IMR-90 (cell line): ENCODE data around the gene FAM193A. TPM values are rescaled to one million over a fixed set of nuclear protein-coding genes. Genes with fewer than 3 reads are reported as not detected.

Experiments
- ATAC-seq: fragments of 200-7000 bp; cut with Tn5 transposase; 2 replicates; pipeline ENCODE4 v1.9.1; 2020; ENCODE audit warnings: low read depth, mild to moderate bottlenecking, moderate library complexity
- BruUV-seq: library from RNA; stranded (reverse); fragments of 400-500 nt; replicated peaks from 2 replicates; lab custom pipeline; 2021; lab: Mats Ljungman, UMichigan
- CTCF ChIA-PET: fragments of 300-600 bp; formaldehyde crosslinking; extraction: SDS; loops from one replicate; lab custom pipeline; 2021; ENCODE audit warnings: antibody characterized with exemption; lab: Yijun Ruan, JAX
- POLR2A ChIA-PET: fragments of 300-600 bp; sonication (Branson Sonifier 250); formaldehyde crosslinking; loops from one replicate; lab custom pipeline; 2022; ENCODE audit warnings: antibody characterized with exemption; ENCODE audit not compliant: unreplicated experiment; lab: Charles Lee
- DNase-seq: peaks from one replicate; pipeline ENCODE4 v3.0.0; 2013
- H2AFZ ChIP-seq: replicated peaks from 2 replicates; pipeline ENCODE3; 2013; ENCODE audit warnings: low read length, mild to moderate bottlenecking; ENCODE audit not compliant: poor library complexity
- H2AK5ac ChIP-seq: 2 replicates; pipeline ENCODE4 v1.6.1; 2013; ENCODE audit warnings: low read depth, low read length, inconsistent platforms
- H2AK9ac ChIP-seq: replicated peaks from 2 replicates; pipeline ENCODE3; 2013; ENCODE audit warnings: mild to moderate bottlenecking, low read depth, low read length, moderate library complexity; ENCODE audit not compliant: poor library complexity
- H2BK120ac ChIP-seq: 2 replicates; pipeline ENCODE4 v1.6.1; 2013; ENCODE audit warnings: low read depth, low read length, inconsistent platforms
- H2BK15ac ChIP-seq: 3 replicates; pipeline ENCODE4 v1.6.1; 2013; ENCODE audit warnings: low read depth, low read length, inconsistent platforms
- H2BK20ac ChIP-seq: 2 replicates; pipeline ENCODE4 v1.6.1; 2013; ENCODE audit warnings: low read depth, mild to moderate bottlenecking, inconsistent platforms, low read length, moderate library complexity
- H2BK5ac ChIP-seq: 2 replicates; pipeline ENCODE4 v1.6.1; 2013; ENCODE audit warnings: mild to moderate bottlenecking, low read depth, low read length, inconsistent platforms; ENCODE audit not compliant: poor library complexity, severe bottlenecking
- H3K14ac ChIP-seq: replicated peaks from 2 replicates; pipeline ENCODE4 v1.6.1; 2013; ENCODE audit warnings: low read depth, low read length, inconsistent platforms
- H3K18ac ChIP-seq: 2 replicates; pipeline ENCODE4 v1.6.1; 2013; ENCODE audit warnings: low read depth, low read length, control low read depth
- H3K23ac ChIP-seq: 2 replicates; pipeline ENCODE4 v1.6.1; 2013; ENCODE audit warnings: low read depth, low read length, inconsistent platforms
- H3K27ac ChIP-seq: 2 replicates; pipeline ENCODE4 v1.5.1; 2013; ENCODE audit warnings: mild to moderate bottlenecking, control low read depth, low read length; ENCODE audit not compliant: insufficient read depth
- H3K27me3 ChIP-seq: 2 replicates; pipeline ENCODE4 v1.6.1; 2013; ENCODE audit warnings: low read length; ENCODE audit not compliant: control insufficient read depth, insufficient read depth
- H3K36me3 ChIP-seq: 2 replicates; pipeline ENCODE4 v1.6.1; 2013; ENCODE audit warnings: low read length, mixed read lengths; ENCODE audit not compliant: control insufficient read depth, insufficient read depth
- H3K4ac ChIP-seq: 2 replicates; pipeline ENCODE4 v1.6.1; 2013; ENCODE audit warnings: low read depth, low read length, inconsistent platforms
- H3K4me1 ChIP-seq: 2 replicates; pipeline ENCODE4 v1.6.1; 2013; ENCODE audit warnings: low read length, mixed read lengths; ENCODE audit not compliant: control insufficient read depth, insufficient read depth
- H3K4me2 ChIP-seq: 2 replicates; pipeline ENCODE4 v1.6.1; 2013; ENCODE audit warnings: low read depth, mild to moderate bottlenecking, control low read depth, low read length, moderate library complexity
- H3K4me3 ChIP-seq: 2 replicates; pipeline ENCODE4 v1.5.1; 2013; ENCODE audit warnings: low read depth, mild to moderate bottlenecking, control low read depth, low read length, moderate library complexity; ENCODE audit not compliant: insufficient read depth
- H3K56ac ChIP-seq: 2 replicates; pipeline ENCODE4 v1.6.1; 2013; ENCODE audit warnings: low read length, inconsistent platforms; ENCODE audit not compliant: insufficient read depth; ENCODE audit errors: extremely low read depth
- H3K79me1 ChIP-seq, 2 experiments: 2 replicates each; pipeline ENCODE4 v1.6.1; 2013; ENCODE audit warnings: low read length in 2 of 2, inconsistent platforms in 1 of 2, low read depth in 1 of 2
- H3K9ac ChIP-seq: 2 replicates; pipeline ENCODE4 v1.6.1; 2013; ENCODE audit warnings: low read depth, low read length, control low read depth
- H3K9me1 ChIP-seq: 2 replicates; pipeline ENCODE4 v1.6.1; 2013; ENCODE audit warnings: low read length, inconsistent platforms; ENCODE audit not compliant: insufficient read depth
- H3K9me3 ChIP-seq: 2 replicates; pipeline ENCODE4 v1.6.1; 2013; ENCODE audit warnings: low read length; ENCODE audit not compliant: control insufficient read depth, insufficient read depth
- H4K20me1 ChIP-seq: 2 replicates; pipeline ENCODE4 v1.6.1; 2013; ENCODE audit warnings: low read length, inconsistent platforms; ENCODE audit not compliant: insufficient read depth
- H4K5ac ChIP-seq: 2 replicates; pipeline ENCODE4 v1.6.1; 2013; ENCODE audit warnings: mild to moderate bottlenecking, low read depth, low read length, control low read depth
- H4K8ac ChIP-seq, 2 experiments: 2 replicates each; pipeline ENCODE4 v1.6.1; 2013; ENCODE audit warnings: low read depth in 2 of 2, low read length in 2 of 2, control low read depth in 1 of 2, inconsistent platforms in 1 of 2
- H4K91ac ChIP-seq: 2 replicates; pipeline ENCODE4 v1.6.1; 2013; ENCODE audit warnings: low read depth, low read length, inconsistent platforms; ENCODE audit not compliant: insufficient read depth
- BHLHE40 ChIP-seq: fragments of 150-350 bp; IDR thresholded peaks from 2 replicates; pipeline ENCODE4 v1.6.1; 2016; ENCODE audit warnings: mild to moderate bottlenecking, low read depth, low read length
- CEBPB ChIP-seq: IDR thresholded peaks from 2 replicates; pipeline ENCODE4 v1.6.1; 2012; ENCODE audit warnings: low read depth, low read length, improper control_type of control experiment
- CHD1 ChIP-seq: IDR thresholded peaks from 2 replicates; pipeline ENCODE4 v1.6.1; 2012; ENCODE audit warnings: low read depth, low read length, improper control_type of control experiment
- CTCF ChIP-seq: conservative IDR thresholded peaks from 2 replicates; pipeline ENCODE4 v1.5.1; 2012; ENCODE audit warnings: mild to moderate bottlenecking, low read depth, low read length, improper control_type of control experiment
- ELK1 ChIP-seq: fragments of 150-350 bp; IDR thresholded peaks from 2 replicates; pipeline ENCODE4 v1.6.1; 2016; ENCODE audit warnings: low read depth, mild to moderate bottlenecking, low read length, moderate library complexity, borderline replicate concordance
- FOS ChIP-seq: fragments of 150-350 bp; IDR thresholded peaks from 2 replicates; pipeline ENCODE4 v1.6.1; 2016; ENCODE audit warnings: low read depth, low read length
- MAFK ChIP-seq: IDR thresholded peaks from 2 replicates; pipeline ENCODE4 v1.6.1; 2012; ENCODE audit warnings: low read depth, low read length, improper control_type of control experiment
- MAZ ChIP-seq: IDR thresholded peaks from 2 replicates; pipeline ENCODE4 v1.6.1; 2012; ENCODE audit warnings: low read depth, mild to moderate bottlenecking, low read length, improper control_type of control experiment, moderate library complexity, borderline replicate concordance
- MXI1 ChIP-seq: IDR thresholded peaks from 2 replicates; pipeline ENCODE4 v1.6.1; 2012; ENCODE audit warnings: low read depth, mild to moderate bottlenecking, low read length, moderate library complexity, borderline replicate concordance
- NFE2L2 ChIP-seq: fragments of 150-350 bp; IDR thresholded peaks from 2 replicates; pipeline ENCODE4 v1.6.1; 2016; ENCODE audit warnings: low read depth, mild to moderate bottlenecking, low read length
- POLR2A ChIP-seq: IDR thresholded peaks from 2 replicates; pipeline ENCODE4 v1.6.1; 2012; ENCODE audit warnings: mild to moderate bottlenecking, low read depth, low read length
- RAD21 ChIP-seq: IDR thresholded peaks from 2 replicates; pipeline ENCODE4 v1.6.1; 2012; ENCODE audit warnings: low read length, improper control_type of control experiment
- RCOR1 ChIP-seq: IDR thresholded peaks from 2 replicates; pipeline ENCODE4 v1.6.1; 2012; ENCODE audit warnings: mild to moderate bottlenecking, low read length, improper control_type of control experiment; ENCODE audit not compliant: insufficient replicate concordance
- RFX5 ChIP-seq: IDR thresholded peaks from 2 replicates; pipeline ENCODE4 v1.8.0; 2012; ENCODE audit warnings: low read depth, mild to moderate bottlenecking, low read length, moderate library complexity
- SMC3 ChIP-seq: fragments of 150-350 bp; IDR thresholded peaks from 2 replicates; pipeline ENCODE4 v1.6.1; 2016; ENCODE audit warnings: low read depth, mild to moderate bottlenecking, antibody characterized with exemption, low read length, moderate library complexity
- WGBS, 2 experiments: methylation state at CpG; one replicate each; pipeline versions ENCODE4 v1.1.5 to v1.1.7; 2013; ENCODE audit warnings: missing lambda C conversion rate in 2 of 2; ENCODE audit not compliant: insufficient read length in 1 of 2; ENCODE audit errors: extremely low coverage in 2 of 2; 5-methylcytosine and 5-hydroxymethylcytosine counted together
- dilution Hi-C: fragments of 300-500 bp; cut with HindIII; formaldehyde crosslinking; loops from one replicate; pipeline ENCODE4 v1.14.3; 2018; ENCODE audit warnings: low sequenced_read_pairs; ENCODE audit not compliant: unreplicated experiment
- in situ Hi-C: fragments of 300-500 bp; cut with MboI; formaldehyde crosslinking; loops from 3 replicates; pipeline ENCODE4 v1.14.3; 2019; ENCODE audit warnings: low sequenced_read_pairs, inconsistent platforms, mixed read lengths
- intact Hi-C: fragments of 100-400 bp; cut with micrococcal nuclease; formaldehyde crosslinking; loops from 2 replicates; pipeline ENCODE4 v1.10.0; 2022
- polyA plus RNA-seq, 3 experiments: library from polyadenylated mRNA; depleted of rRNA; stranded (reverse); fragments of >200 nt; gene quantifications; 2 replicates each; pipeline ENCODE4 v1.2.3, GENCODE V29; 2012; ENCODE audit warnings: low replicate concordance in 1 of 3
- total RNA-seq: library from RNA; depleted of rRNA; stranded (reverse); fragments of >200 nt; gene quantifications from 2 replicates; pipeline ENCODE4 v1.2.3, GENCODE V29; 2012

The FAM193A gene
- total and polyA plus RNA-seq, 2 of the 4 experiments (the other 2 are of a cell fraction): 6.8 to 11.0 TPM

DNA sequence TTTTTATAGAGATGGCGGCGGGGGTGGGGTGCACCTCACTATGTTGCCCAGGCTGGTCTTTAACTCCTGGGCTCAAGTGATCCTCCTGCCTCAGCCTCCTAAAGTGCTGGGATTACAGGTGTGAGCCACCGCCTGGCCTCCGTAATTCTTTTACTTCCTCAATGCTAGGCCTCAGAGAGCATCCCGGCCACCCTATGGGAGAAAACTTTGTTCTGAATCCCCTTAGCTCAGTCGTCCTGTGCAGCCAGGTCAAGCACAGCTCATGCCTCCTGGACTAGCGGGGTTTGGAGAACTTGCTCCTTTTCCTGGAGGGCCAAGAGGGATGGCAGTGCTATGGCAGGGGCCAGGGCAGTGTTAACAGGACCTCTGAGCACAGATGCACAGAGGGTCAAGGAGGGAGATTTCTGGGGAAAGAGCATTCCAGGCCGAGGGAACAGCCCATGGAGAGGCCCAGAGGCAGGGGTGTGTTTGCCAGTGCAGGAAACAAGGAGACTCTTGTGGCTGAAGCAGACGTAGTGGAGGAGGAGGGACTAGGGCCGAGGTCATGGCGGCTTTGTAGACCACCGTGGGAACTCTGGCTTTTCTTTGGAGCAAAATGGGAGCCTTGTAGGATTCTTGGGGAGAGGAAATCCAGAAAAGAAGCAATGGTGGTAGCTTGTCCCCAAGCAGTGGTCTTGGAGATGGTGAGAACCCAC is 229.5 kb downstream of the FAM193A start:
- H4K8ac ChIP-seq: no peak overlapping the region
- H2BK15ac ChIP-seq: no peak overlapping the region
- H3K18ac ChIP-seq: no peak overlapping the region
- POLR2A ChIA-PET: interaction anchor here (0.6 kb wide), 1 partner anchor 105 kb away, joined by 4 read pairs; no protein-coding TSS in a partner anchor
- no peak overlapping the region for H3K4me3 ChIP-seq
- no peaks in the 10 kb centered on the region for H4K20me1 ChIP-seq
- no peak overlapping the region for H3K9ac ChIP-seq
- H2BK20ac ChIP-seq: no peak overlapping the region
- H3K4ac ChIP-seq: no peak overlapping the region
- H3K36me3 ChIP-seq: no peaks in the 10 kb centered on the region
- no peak for ATAC-seq
- intact Hi-C loops: loop anchor here (2.0 kb wide), 2 partner anchors 97 to 169 kb away; no protein-coding TSS in a partner anchor
- H3K27ac ChIP-seq: no peak overlapping the region
- H2BK120ac ChIP-seq: no peak overlapping the region
- no peak overlapping the region for H4K5ac ChIP-seq
- H3K23ac ChIP-seq: no peak overlapping the region
- H3K4me2 ChIP-seq: no peak overlapping the region
- in situ Hi-C loops: loop anchor here (25.0 kb wide), 1 partner anchor 271 kb away; no protein-coding TSS in a partner anchor
- no peak overlapping the region for H3K14ac ChIP-seq
- no peak overlapping the region; the same call in 1 of the 2 replicates for H2AK5ac ChIP-seq
- no peaks in the 10 kb centered on the region for H3K9me1 ChIP-seq
- H3K9me3 ChIP-seq: no peaks in the 10 kb centered on the region
- no peaks in the 10 kb centered on the region for H3K79me1 ChIP-seq
- H3K4me1 ChIP-seq: peaks cover 5% of the 10 kb centered on the region; the same call in 1 of the 2 replicates
- no peak overlapping the region for H4K91ac ChIP-seq
- no peak overlapping the region for H2BK5ac ChIP-seq
- no peaks in the 10 kb centered on the region for H3K27me3 ChIP-seq
- H3K56ac ChIP-seq: no peak overlapping the region
- CTCF ChIA-PET: no interaction called here
- no TSS peak for BruUV-seq
- 82% methylated on average over 1 of the region's 12 CpGs; no CpG with 5 or more reads in 1 of the 2 experiments for WGBS, 2 experiments
- H2AK9ac ChIP-seq: peak overlapping the region; percentile 28
- H2AFZ ChIP-seq: peak overlapping the region; percentile 49
- DNase-seq: no peak
- dilution Hi-C loops: no loop called here
- TF ChIP-seq CEBPB: no peak
- no peak for TF ChIP-seq NFE2L2
- TF ChIP-seq ELK1: no peak
- TF ChIP-seq POLR2A: no peak
- TF ChIP-seq SMC3: no peak
- TF ChIP-seq MAFK: no peak
- no peak for TF ChIP-seq MXI1
- no peak for TF ChIP-seq RCOR1
- TF ChIP-seq RAD21: no peak
- no peak for TF ChIP-seq CHD1
- TF ChIP-seq FOS: no peak
- TF ChIP-seq BHLHE40: no peak
- no peak for TF ChIP-seq MAZ
- no peak for TF ChIP-seq CTCF
- no peak for TF ChIP-seq RFX5
